Measurements from ENCODE around the gene CNPY3.

Gene CNPY3

GRCh38 chr6:42984924-42985475 lies 55.7 kb downstream of the CNPY3 start:
- no peak for DNase-seq

GRCh38 chr6:42987533-42988451 lies 58.5 kb downstream of the CNPY3 start:
- no peak for DNase-seq

DNA sequence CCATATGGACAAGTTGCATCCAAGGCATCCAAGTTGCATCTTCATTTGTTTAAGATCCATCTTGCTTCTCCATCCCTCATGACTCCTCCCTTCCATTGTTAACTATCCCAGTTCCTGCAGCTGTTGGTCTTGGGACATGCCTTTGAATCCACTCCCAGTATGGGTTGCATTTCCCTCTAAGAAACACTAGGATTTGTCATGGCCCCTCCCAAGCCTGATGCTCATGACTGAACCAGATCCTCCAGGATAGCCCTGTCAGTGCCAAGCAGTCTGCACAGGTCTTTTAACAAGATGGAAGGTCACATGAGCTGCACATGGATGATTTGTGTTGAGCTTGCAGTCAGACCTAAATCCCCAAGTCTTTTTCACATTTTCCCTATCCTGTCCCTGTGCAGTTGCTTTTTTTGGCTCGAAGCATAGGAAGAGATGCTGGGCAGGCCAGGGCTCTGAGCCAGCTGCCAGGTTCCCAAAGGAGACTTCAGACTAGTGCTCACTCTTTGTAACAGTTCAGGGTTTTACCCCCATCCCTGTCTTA lies 59.3 kb downstream of the CNPY3 start:
- no peak for DNase-seq
